Measurements from ENCODE around the gene MCC.

The MCC gene

DNA sequence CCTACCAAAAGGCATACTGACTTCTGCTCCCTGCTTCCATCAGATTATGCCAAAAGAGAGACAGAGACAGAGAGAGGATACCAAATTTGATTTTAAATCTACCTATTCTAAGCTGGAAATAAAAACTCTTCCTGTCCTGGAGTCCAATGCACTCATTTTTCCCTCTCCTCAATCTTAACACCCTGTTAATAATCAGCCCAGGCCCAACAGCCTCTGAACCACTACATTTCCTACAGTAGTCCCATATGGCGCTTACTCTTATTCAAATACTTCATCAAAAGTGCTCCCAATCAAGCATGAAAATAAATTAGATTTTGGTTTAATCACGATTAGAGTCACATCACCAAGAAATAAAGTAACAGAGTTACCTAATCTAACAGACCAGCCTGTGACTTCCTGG, 205.8 kb downstream of the MCC start:
- H3K4me1 ChIP-seq (ENCODE audit: control insufficient read depth, low read depth, low read length): peaks cover 21% of the 10 kb centered on the region
- no peak overlapping the region for H3K4me3 ChIP-seq (ENCODE audit: low read length)
- no peak overlapping the region for H2BK120ac ChIP-seq (ENCODE audit: low read depth, low read length)
- H3K79me2 ChIP-seq (ENCODE audit: control insufficient read depth, insufficient read depth, low read length): peaks cover 73% of the 10 kb centered on the region
- no peak overlapping the region for H3K4ac ChIP-seq (ENCODE audit: low read depth, low read length)
- H2AK5ac ChIP-seq (ENCODE audit: low read length): no peak overlapping the region
- H3K36me3 ChIP-seq (ENCODE audit: control insufficient read depth, insufficient read depth, low read length): no peaks in the 10 kb centered on the region
- no peak overlapping the region for H2BK5ac ChIP-seq (ENCODE audit: low read length)
- H3K27ac ChIP-seq (ENCODE audit: low read depth, low read length): no peak overlapping the region
- H3K23ac ChIP-seq (ENCODE audit: low read length): no peak overlapping the region
- H3K27me3 ChIP-seq (ENCODE audit: insufficient read depth, low read length, poor library complexity): no peaks in the 10 kb centered on the region
- peaks cover 32% of the 10 kb centered on the region for H3K79me1 ChIP-seq (ENCODE audit: low read length)
- H3K56ac ChIP-seq (ENCODE audit: low read length): peak overlapping the region; percentile 51
- no peak overlapping the region for H4K8ac ChIP-seq (ENCODE audit: low read depth, low read length)
- DNase-seq: no peak
- H3K9ac ChIP-seq (ENCODE audit: low read length): no peak overlapping the region
- H3K4me2 ChIP-seq (ENCODE audit: low read length): no peak overlapping the region
- WGBS (ENCODE audit: extremely low coverage, insufficient coverage, low lambda C conversion rate): no CpG with 5 or more reads among the region's 2 CpGs
- no peak overlapping the region for H3K18ac ChIP-seq (ENCODE audit: low read length)
- H4K5ac ChIP-seq (ENCODE audit: low read length): no peak overlapping the region
- no peak overlapping the region for H2BK15ac ChIP-seq (replicated peaks; ENCODE audit: low read depth)

DNA sequence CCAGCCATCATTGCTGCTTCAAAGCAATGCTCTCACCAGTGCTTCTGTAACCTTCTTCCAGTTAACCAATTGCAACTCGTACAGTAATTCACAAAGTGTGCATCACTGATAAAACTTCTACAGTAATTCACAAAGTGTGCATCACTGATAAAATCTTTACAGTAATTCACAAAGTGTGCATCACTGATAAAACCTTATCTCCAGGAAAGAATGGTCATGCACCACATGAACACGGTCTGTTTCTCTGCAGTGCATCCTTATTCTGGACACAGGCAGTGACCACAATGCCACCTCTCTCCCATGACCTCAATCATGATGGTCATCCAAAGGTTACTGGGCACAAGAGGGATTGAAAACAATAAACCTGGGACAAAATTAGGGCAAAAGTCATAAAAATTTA, 207.1 kb downstream of the MCC start:
- no peak for DNase-seq
- Histone ChIP-seq H3K4me2 (ENCODE audit: low read length) (no peak overlapping the region), H3K36me3 (ENCODE audit: control insufficient read depth, insufficient read depth, low read length) (no peaks in the 10 kb centered on the region), H3K4me3 (ENCODE audit: low read length) (no peak overlapping the region), H3K56ac (ENCODE audit: low read length) (no peak overlapping the region), H3K79me1 (ENCODE audit: low read length) (peaks cover 32% of the 10 kb centered on the region), H2BK120ac (ENCODE audit: low read depth, low read length) (no peak overlapping the region), H3K18ac (ENCODE audit: low read length) (no peak overlapping the region), H3K4ac (ENCODE audit: low read depth, low read length) (no peak overlapping the region), H3K27me3 (ENCODE audit: insufficient read depth, low read length, poor library complexity) (no peaks in the 10 kb centered on the region), H4K8ac (ENCODE audit: low read depth, low read length) (no peak overlapping the region), H2BK5ac (ENCODE audit: low read length) (no peak overlapping the region), H2AK5ac (ENCODE audit: low read length) (no peak overlapping the region), H3K23ac (ENCODE audit: low read length) (no peak overlapping the region), H3K4me1 (ENCODE audit: control insufficient read depth, low read depth, low read length) (peaks cover 21% of the 10 kb centered on the region), H3K27ac (ENCODE audit: low read depth, low read length) (no peak overlapping the region), H3K9ac (ENCODE audit: low read length) (no peak overlapping the region), H2BK15ac (replicated peaks; ENCODE audit: low read depth) (no peak overlapping the region), H4K5ac (ENCODE audit: low read length) (no peak overlapping the region), H3K79me2 (ENCODE audit: control insufficient read depth, insufficient read depth, low read length) (peaks cover 74% of the 10 kb centered on the region)
- WGBS (ENCODE audit: extremely low coverage, insufficient coverage, low lambda C conversion rate): no CpG with 5 or more reads among the region's 2 CpGs

GRCh38 chr5:113280541-113280940, 207.7 kb downstream of the MCC start:
- Histone ChIP-seq H3K36me3 (ENCODE audit: control insufficient read depth, insufficient read depth, low read length) (no peaks in the 10 kb centered on the region), H2BK15ac (replicated peaks; ENCODE audit: low read depth) (no peak overlapping the region), H4K8ac (ENCODE audit: low read depth, low read length) (no peak overlapping the region), H2BK5ac (ENCODE audit: low read length) (no peak overlapping the region), H3K18ac (ENCODE audit: low read length) (no peak overlapping the region), H4K5ac (ENCODE audit: low read length) (no peak overlapping the region), H3K9ac (ENCODE audit: low read length) (no peak overlapping the region), H2BK120ac (ENCODE audit: low read depth, low read length) (no peak overlapping the region), H3K4ac (ENCODE audit: low read depth, low read length) (no peak overlapping the region), H3K56ac (ENCODE audit: low read length) (no peak overlapping the region), H3K79me2 (ENCODE audit: control insufficient read depth, insufficient read depth, low read length) (peaks cover 72% of the 10 kb centered on the region), H3K4me1 (ENCODE audit: control insufficient read depth, low read depth, low read length) (peaks cover 21% of the 10 kb centered on the region), H3K4me2 (ENCODE audit: low read length) (no peak overlapping the region), H3K27ac (ENCODE audit: low read depth, low read length) (no peak overlapping the region), H3K4me3 (ENCODE audit: low read length) (no peak overlapping the region), H3K79me1 (ENCODE audit: low read length) (peaks cover 31% of the 10 kb centered on the region), H3K23ac (ENCODE audit: low read length) (no peak overlapping the region), H3K27me3 (ENCODE audit: insufficient read depth, low read length, poor library complexity) (no peaks in the 10 kb centered on the region), H2AK5ac (ENCODE audit: low read length) (no peak overlapping the region)
- no peak for DNase-seq
- no CpG with 5 or more reads among the region's 1 CpG for WGBS (ENCODE audit: extremely low coverage, insufficient coverage, low lambda C conversion rate)

GRCh38 chr5:113278976-113279375, 209.3 kb downstream of the MCC start:
- H2BK5ac ChIP-seq (ENCODE audit: low read length): no peak overlapping the region
- no peak overlapping the region for H4K8ac ChIP-seq (ENCODE audit: low read depth, low read length)
- H3K56ac ChIP-seq (ENCODE audit: low read length): no peak overlapping the region
- H3K36me3 ChIP-seq (ENCODE audit: control insufficient read depth, insufficient read depth, low read length): no peaks in the 10 kb centered on the region
- no peak overlapping the region for H2BK120ac ChIP-seq (ENCODE audit: low read depth, low read length)
- H3K4me2 ChIP-seq (ENCODE audit: low read length): no peak overlapping the region
- H3K27ac ChIP-seq (ENCODE audit: low read depth, low read length): no peak overlapping the region
- H3K4me3 ChIP-seq (ENCODE audit: low read length): no peak overlapping the region
- no peak overlapping the region for H3K9ac ChIP-seq (ENCODE audit: low read length)
- H3K23ac ChIP-seq (ENCODE audit: low read length): no peak overlapping the region
- H3K4ac ChIP-seq (ENCODE audit: low read depth, low read length): no peak overlapping the region
- H3K4me1 ChIP-seq (ENCODE audit: control insufficient read depth, low read depth, low read length): peaks cover 24% of the 10 kb centered on the region
- no peaks in the 10 kb centered on the region for H3K27me3 ChIP-seq (ENCODE audit: insufficient read depth, low read length, poor library complexity)
- no peak overlapping the region for H3K18ac ChIP-seq (ENCODE audit: low read length)
- peak overlapping the region; percentile 17 for H4K5ac ChIP-seq (ENCODE audit: low read length)
- no CpG with 5 or more reads among the region's 4 CpGs for WGBS (ENCODE audit: extremely low coverage, insufficient coverage, low lambda C conversion rate)
- H3K79me2 ChIP-seq (ENCODE audit: control insufficient read depth, insufficient read depth, low read length): peaks cover 67% of the 10 kb centered on the region
- peaks cover 28% of the 10 kb centered on the region for H3K79me1 ChIP-seq (ENCODE audit: low read length)
- H2AK5ac ChIP-seq (ENCODE audit: low read length): no peak overlapping the region
- DNase-seq: no peak
- H2BK15ac ChIP-seq (replicated peaks; ENCODE audit: low read depth): no peak overlapping the region

GRCh38 chr5:113276493-113276892, 211.8 kb downstream of the MCC start:
- Histone ChIP-seq H2BK120ac (ENCODE audit: low read depth, low read length) (peak overlapping the region; percentile 51), H3K4me1 (ENCODE audit: control insufficient read depth, low read depth, low read length) (peaks cover 23% of the 10 kb centered on the region), H2BK5ac (ENCODE audit: low read length) (no peak overlapping the region), H3K27me3 (ENCODE audit: insufficient read depth, low read length, poor library complexity) (no peaks in the 10 kb centered on the region), H3K79me2 (ENCODE audit: control insufficient read depth, insufficient read depth, low read length) (peaks cover 60% of the 10 kb centered on the region), H2AK5ac (ENCODE audit: low read length) (no peak overlapping the region), H3K27ac (ENCODE audit: low read depth, low read length) (no peak overlapping the region), H3K4me3 (ENCODE audit: low read length) (no peak overlapping the region), H4K5ac (ENCODE audit: low read length) (no peak overlapping the region), H3K4me2 (ENCODE audit: low read length) (no peak overlapping the region), H3K23ac (ENCODE audit: low read length) (no peak overlapping the region), H3K18ac (ENCODE audit: low read length) (no peak overlapping the region), H3K56ac (ENCODE audit: low read length) (no peak overlapping the region), H4K8ac (ENCODE audit: low read depth, low read length) (no peak overlapping the region), H2BK15ac (replicated peaks; ENCODE audit: low read depth) (no peak overlapping the region), H3K36me3 (ENCODE audit: control insufficient read depth, insufficient read depth, low read length) (no peaks in the 10 kb centered on the region), H3K9ac (ENCODE audit: low read length) (no peak overlapping the region), H3K4ac (ENCODE audit: low read depth, low read length) (no peak overlapping the region), H3K79me1 (ENCODE audit: low read length) (peaks cover 23% of the 10 kb centered on the region)
- DNase-seq: no peak
- WGBS (ENCODE audit: extremely low coverage, insufficient coverage, low lambda C conversion rate): no CpG with 5 or more reads among the region's 8 CpGs

GRCh38 chr5:113276001-113276400, 212.3 kb downstream of the MCC start:
- Histone ChIP-seq H4K5ac (ENCODE audit: low read length) (no peak overlapping the region), H3K36me3 (ENCODE audit: control insufficient read depth, insufficient read depth, low read length) (no peaks in the 10 kb centered on the region), H2BK5ac (ENCODE audit: low read length) (peak overlapping the region; percentile 24), H4K8ac (ENCODE audit: low read depth, low read length) (no peak overlapping the region), H2BK120ac (ENCODE audit: low read depth, low read length) (no peak overlapping the region), H3K4me1 (ENCODE audit: control insufficient read depth, low read depth, low read length) (peaks cover 27% of the 10 kb centered on the region), H2BK15ac (replicated peaks; ENCODE audit: low read depth) (no peak overlapping the region), H3K18ac (ENCODE audit: low read length) (no peak overlapping the region), H3K4me3 (ENCODE audit: low read length) (no peak overlapping the region), H3K27me3 (ENCODE audit: insufficient read depth, low read length, poor library complexity) (no peaks in the 10 kb centered on the region), H3K4ac (ENCODE audit: low read depth, low read length) (no peak overlapping the region), H2AK5ac (ENCODE audit: low read length) (peak overlapping the region; percentile 35), H3K23ac (ENCODE audit: low read length) (no peak overlapping the region), H3K79me1 (ENCODE audit: low read length) (peaks cover 19% of the 10 kb centered on the region), H3K79me2 (ENCODE audit: control insufficient read depth, insufficient read depth, low read length) (peaks cover 58% of the 10 kb centered on the region), H3K9ac (ENCODE audit: low read length) (no peak overlapping the region), H3K4me2 (ENCODE audit: low read length) (no peak overlapping the region), H3K27ac (ENCODE audit: low read depth, low read length) (peak overlapping the region; percentile 53), H3K56ac (ENCODE audit: low read length) (peak overlapping the region; percentile 65)
- no peak for DNase-seq
- no CpG with 5 or more reads among the region's 2 CpGs for WGBS (ENCODE audit: extremely low coverage, insufficient coverage, low lambda C conversion rate)

All from mesendoderm (in vitro differentiated cells).